Ovary (tissue), 3 donors: ENCODE results near the gene CHCHD6.
"Not testable (repeated sequence)": the region's sequence is repeated elsewhere in the genome, so short reads cannot be mapped to it uniquely, and the experiment has no call there.

Experiments
- EP300 ChIP-seq: sonication (generic); formaldehyde crosslinking; IDR thresholded peaks from one replicate; pipeline ENCODE4 v1.6.1; 2017; ENCODE audit warnings: antibody characterized with exemption
- POLR2A ChIP-seq: fragments of 450-650 bp; IDR thresholded peaks from one replicate; pipeline ENCODE4 v1.6.1; 2017; ENCODE audit warnings: antibody characterized with exemption, mild to moderate bottlenecking, moderate library complexity
- TF ChIP-seq, protein P1 (sequence below), 3 donors: fragments of 450-650 bp in 2 of 3; fragments of 200-600 bp in 1 of 3; IDR thresholded peaks; one replicate each; pipeline versions ENCODE4 v1.5.1 to v1.8.0; 2016 to 2022; ENCODE audit warnings: antibody characterized with exemption in 3 of 3, mild to moderate bottlenecking in 1 of 3
- donor health status: DM: no; HTN: no; CAD: no.

DNA sequence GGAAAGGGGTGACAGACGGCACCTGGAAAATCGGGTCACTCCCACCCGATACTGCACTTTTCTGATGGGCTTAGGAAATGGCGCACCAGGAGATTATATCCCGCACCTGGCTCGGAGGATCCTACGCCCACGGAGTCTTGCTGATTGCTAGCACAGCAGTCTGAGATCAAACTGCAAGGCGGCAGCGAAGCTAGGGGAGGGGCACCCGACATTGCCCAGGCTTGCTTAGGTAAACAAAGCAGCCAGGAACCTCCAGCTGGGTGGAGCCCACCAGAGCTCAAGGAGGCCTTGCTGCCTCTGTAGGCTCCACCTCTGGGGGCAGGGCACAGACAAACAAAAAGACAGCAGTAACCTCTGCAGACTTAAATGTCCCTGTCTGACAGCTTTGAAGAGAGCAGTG, 97.3 kb downstream of the CHCHD6 start:
- TF ChIP-seq, protein P1, sequence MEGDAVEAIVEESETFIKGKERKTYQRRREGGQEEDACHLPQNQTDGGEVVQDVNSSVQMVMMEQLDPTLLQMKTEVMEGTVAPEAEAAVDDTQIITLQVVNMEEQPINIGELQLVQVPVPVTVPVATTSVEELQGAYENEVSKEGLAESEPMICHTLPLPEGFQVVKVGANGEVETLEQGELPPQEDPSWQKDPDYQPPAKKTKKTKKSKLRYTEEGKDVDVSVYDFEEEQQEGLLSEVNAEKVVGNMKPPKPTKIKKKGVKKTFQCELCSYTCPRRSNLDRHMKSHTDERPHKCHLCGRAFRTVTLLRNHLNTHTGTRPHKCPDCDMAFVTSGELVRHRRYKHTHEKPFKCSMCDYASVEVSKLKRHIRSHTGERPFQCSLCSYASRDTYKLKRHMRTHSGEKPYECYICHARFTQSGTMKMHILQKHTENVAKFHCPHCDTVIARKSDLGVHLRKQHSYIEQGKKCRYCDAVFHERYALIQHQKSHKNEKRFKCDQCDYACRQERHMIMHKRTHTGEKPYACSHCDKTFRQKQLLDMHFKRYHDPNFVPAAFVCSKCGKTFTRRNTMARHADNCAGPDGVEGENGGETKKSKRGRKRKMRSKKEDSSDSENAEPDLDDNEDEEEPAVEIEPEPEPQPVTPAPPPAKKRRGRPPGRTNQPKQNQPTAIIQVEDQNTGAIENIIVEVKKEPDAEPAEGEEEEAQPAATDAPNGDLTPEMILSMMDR (IDR thresholded peaks at IDR 0.05) = not testable (repeated sequence)
- TF ChIP-seq EP300, POLR2A: not testable (repeated sequence)
